Measurements from ENCODE around the gene PLCB3. TPM values are rescaled to one million over a fixed set of nuclear protein-coding genes. Genes with fewer than 3 reads are reported as not detected.

PLCB3 gene
- total RNA-seq, 1 experiment from 2014 or later = 40.6 TPM

- H3K9me3 ChIP-seq = no peaks in the 10 kb centered on the region
- H3K27ac Mint-ChIP-seq (ENCODE audit: unreplicated experiment) = peak within 1 kb of the TSS; percentile 91
- H3K9me3 Mint-ChIP-seq (ENCODE audit: unreplicated experiment) = no peaks in the 10 kb centered on the region
- peak within 1 kb of the TSS; percentile 82 for H3K4me3 Mint-ChIP-seq (ENCODE audit: unreplicated experiment)
- H3K4me1 Mint-ChIP-seq (ENCODE audit: low read depth, unreplicated experiment) = peaks cover 14% of the 10 kb centered on the region
- H3K36me3 ChIP-seq (ENCODE audit: control insufficient read depth, insufficient read depth, low read length) = no peaks in the 10 kb centered on the region; the same call in 1 of the 2 replicates
- peak within 1 kb of the TSS; percentile 74 for H3K4me3 ChIP-seq (ENCODE audit: low read depth, low read length)
- H3K4me1 ChIP-seq = peaks cover 5% of the 10 kb centered on the region
- BruUV-seq (replicated peaks) = TSS peak; percentile 92
- H3K27me3 Mint-ChIP-seq (ENCODE audit: insufficient read depth, unreplicated experiment) = no peaks in the 10 kb centered on the region
- TF ChIP-seq CTCF (IDR thresholded peaks at IDR 0.05; ENCODE audit: insufficient read depth in 1 of 2, low read depth in 1 of 2, low read length in 1 of 2, severe bottlenecking in 1 of 2, unreplicated experiment in 1 of 2) = no peak
- ChIA-PET POLR2A (interaction anchor here (0.7 to 2.1 kb wide), 6 partner anchors 14 to 70 kb away, joined by 3 to 10 read pairs (median 4); partner anchors contain the start of genes PRDX5 and TRMT112), CTCF (interaction anchor here (0.7 to 2.8 kb wide), 6 partner anchors 15 to 409 kb away, joined by 4 to 15 read pairs (median 7); no protein-coding TSS in a partner anchor)
- intact Hi-C loops (cut with micrococcal nuclease; ENCODE audit: unreplicated experiment) = loop anchor here (1.0 to 2.0 kb wide), 2 partner anchors 15 to 20 kb away; partner anchors contain the start of gene ESRRA
- peaks cover 17% of the 10 kb centered on the region for H3K36me3 Mint-ChIP-seq (ENCODE audit: insufficient read depth, unreplicated experiment)
- DNase-seq = peak; percentile 83 to 90
- no peaks in the 10 kb centered on the region for H3K27me3 ChIP-seq (replicated peaks; ENCODE audit: control insufficient read depth, insufficient read depth, low read length)
These were observed 33.9 kb downstream of the PLCB3 start, which contains the start of gene GPR137 for GRCh38 chr11:64284962-64285884. Gene GPR137 (plus strand): TSS chr11:64285848. CDS start chr11:64286525, 677 bp downstream.

GRCh38 chr11:64285885-64286800 lies 34.8 kb downstream of the PLCB3 start:
- peak; percentile 41 to 49 for DNase-seq
- peak overlapping the region; percentile 74 for H3K4me3 ChIP-seq (ENCODE audit: low read depth, low read length)
- H3K27me3 ChIP-seq (replicated peaks; ENCODE audit: control insufficient read depth, insufficient read depth, low read length) = no peaks in the 10 kb centered on the region
- Mint-ChIP-seq H3K4me1 (ENCODE audit: low read depth, unreplicated experiment) (peaks cover 13% of the 10 kb centered on the region), H3K27ac (ENCODE audit: unreplicated experiment) (peak overlapping the region; percentile 54), H3K4me3 (ENCODE audit: unreplicated experiment) (peak overlapping the region; percentile 82), H3K27me3 (ENCODE audit: insufficient read depth, unreplicated experiment) (peaks cover 5% of the 10 kb centered on the region), H3K9me3 (ENCODE audit: unreplicated experiment) (no peaks in the 10 kb centered on the region), H3K36me3 (ENCODE audit: insufficient read depth, unreplicated experiment) (peaks cover 17% of the 10 kb centered on the region)
- BruUV-seq (replicated peaks) = no TSS peak
- intact Hi-C loops (cut with micrococcal nuclease; ENCODE audit: unreplicated experiment) = loop anchor here (2.0 kb wide), 1 partner anchor 19 kb away; the partner anchor contains the start of gene ESRRA
- peaks cover 5% of the 10 kb centered on the region for H3K4me1 ChIP-seq
- no peaks in the 10 kb centered on the region for H3K9me3 ChIP-seq
- H3K36me3 ChIP-seq (ENCODE audit: control insufficient read depth, insufficient read depth, low read length) = no peaks in the 10 kb centered on the region; the same call in 1 of the 2 replicates
- TF ChIP-seq CTCF (IDR thresholded peaks at IDR 0.05; ENCODE audit: insufficient read depth in 1 of 2, low read depth in 1 of 2, low read length in 1 of 2, severe bottlenecking in 1 of 2, unreplicated experiment in 1 of 2) = peak in 1 of 2 experiments; percentile 15
- POLR2A ChIA-PET = interaction anchor here (0.7 to 2.1 kb wide), 2 partner anchors 32 to 42 kb away, joined by 3 to 8 read pairs; partner anchors contain the start of genes PRDX5 and TRMT112
- CTCF ChIA-PET = interaction anchor here (0.7 to 2.8 kb wide), 5 partner anchors 16 to 896 kb away, joined by 4 to 15 read pairs (median 8); no protein-coding TSS in a partner anchor
